Smooth muscle cell (in vitro differentiated cells): ENCODE measurements around the gene LYPD6B. TPM values are rescaled to one million over a fixed set of nuclear protein-coding genes. Genes with fewer than 3 reads are reported as not detected.
A peak's percentile ranks its signal among the peaks of the same experiment; 100 is the strongest.

Experiments used
- DNase-seq: peaks from one replicate; lab custom pipeline; 2025; ENCODE audit not compliant: unreplicated experiment; lab: John Stamatoyannopoulos, UW
- H2AFZ ChIP-seq: fragments of 200-600 bp; sonication (generic); 2 replicates; pipeline ENCODE4 v1.6.0; 2016; ENCODE audit warnings: antibody characterized with exemption, low read depth, mild to moderate bottlenecking
- H3F3A ChIP-seq: fragments of 200-600 bp; sonication (generic); 2 replicates; pipeline ENCODE4 v1.6.0; 2017; ENCODE audit warnings: antibody characterized with exemption, low read depth
- H3K27ac ChIP-seq: fragments of 200-600 bp; sonication (generic); 2 replicates; pipeline ENCODE4 v1.5.1; 2016; ENCODE audit warnings: low read depth, mild to moderate bottlenecking
- H3K27me3 ChIP-seq: fragments of 200-600 bp; sonication (generic); 2 replicates; pipeline ENCODE4 v1.6.1; 2016; ENCODE audit warnings: low read depth, mild to moderate bottlenecking
- H3K36me3 ChIP-seq: fragments of 200-600 bp; sonication (generic); 2 replicates; pipeline ENCODE4 v1.5.1; 2016; ENCODE audit warnings: low read depth
- H3K4me1 ChIP-seq: fragments of 200-600 bp; sonication (generic); 2 replicates; pipeline ENCODE4 v1.5.1; 2016; ENCODE audit warnings: low read depth
- H3K4me2 ChIP-seq: fragments of 200-600 bp; sonication (generic); 2 replicates; pipeline ENCODE4 v1.6.0; 2016; ENCODE audit warnings: mild to moderate bottlenecking
- H3K4me3 ChIP-seq: fragments of 200-600 bp; sonication (generic); 2 replicates; pipeline ENCODE4 v1.5.1; 2016; ENCODE audit warnings: mild to moderate bottlenecking
- H3K79me2 ChIP-seq: fragments of 200-600 bp; sonication (generic); 2 replicates; pipeline ENCODE4 v1.6.0; 2016; ENCODE audit warnings: low read depth, mild to moderate bottlenecking
- H3K9ac ChIP-seq: fragments of 200-600 bp; sonication (generic); 2 replicates; pipeline ENCODE4 v1.6.0; 2016; ENCODE audit warnings: low read depth
- H3K9me3 ChIP-seq: fragments of 200-600 bp; sonication (generic); replicated peaks from 2 replicates; pipeline ENCODE4 v1.5.1; 2016; ENCODE audit warnings: low read depth
- H4K20me1 ChIP-seq: fragments of 200-600 bp; sonication (generic); 2 replicates; pipeline ENCODE4 v1.6.0; 2016; ENCODE audit warnings: low read depth
- WGBS: methylation state at CpG from one replicate; pipeline ENCODE4 v1.1.7; 2016; ENCODE audit warnings: low lambda C conversion rate; 5-methylcytosine and 5-hydroxymethylcytosine counted together
- polyA plus RNA-seq: library from polyadenylated mRNA; unstranded; fragments of >200 nt; fragmentation: Nextera tagmentation; extraction: Ambion mirVana; gene quantifications from 2 replicates; pipeline ENCODE4 v1.2.1, GENCODE V29; 2016
- total RNA-seq: library from RNA; depleted of rRNA; stranded (reverse); fragments of >200 nt; gene quantifications from 2 replicates; pipeline ENCODE4 v1.2.3, GENCODE V29; 2014
- TF ChIP-seq, protein P1 (sequence below): fragments of 200-600 bp; sonication (generic); IDR thresholded peaks from 2 replicates; pipeline ENCODE4 v1.5.1; 2017; ENCODE audit warnings: borderline replicate concordance, mild to moderate bottlenecking, antibody characterized with exemption; ENCODE audit not compliant: insufficient read depth, poor library complexity, severe bottlenecking

LYPD6B gene
- total and polyA plus RNA-seq, 2 experiments from 2014 or later, result 4.9 to 10.6 TPM

DNA sequence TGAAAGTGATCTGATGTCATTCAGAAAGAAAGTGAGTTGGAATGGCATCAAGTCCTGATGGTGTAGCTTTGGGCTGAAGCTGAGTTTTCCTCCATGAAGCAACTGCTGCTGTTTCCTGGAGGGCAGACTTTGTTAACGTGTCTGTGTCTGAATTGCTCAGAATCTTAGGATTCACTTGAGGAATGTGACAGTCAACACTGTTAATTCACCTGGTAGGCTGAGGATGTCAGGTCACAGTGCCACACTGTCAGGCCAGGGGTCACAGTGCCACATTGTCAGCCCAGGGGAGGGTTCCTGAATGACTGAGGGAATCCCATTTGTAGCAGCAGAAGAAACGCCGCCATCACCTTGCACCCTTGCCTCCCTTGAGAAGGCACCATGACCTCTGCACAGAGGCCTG lies 39.4 kb downstream of the LYPD6B start:
- DNase-seq, result no peak
- Histone ChIP-seq H3K9me3 (no peaks in the 10 kb centered on the region), H3K4me3 (no peak overlapping the region), H3K27ac (no peak overlapping the region), H3K4me1 (peaks cover 46% of the 10 kb centered on the region), H3K79me2 (no peaks in the 10 kb centered on the region), H2AFZ (no peak overlapping the region), H3K27me3 (no peaks in the 10 kb centered on the region), H3K36me3 (no peaks in the 10 kb centered on the region), H4K20me1 (no peaks in the 10 kb centered on the region), H3K9ac (no peak overlapping the region), H3F3A (no peaks in the 10 kb centered on the region), H3K4me2 (peak overlapping the region; percentile 72)
- TF ChIP-seq, protein P1, sequence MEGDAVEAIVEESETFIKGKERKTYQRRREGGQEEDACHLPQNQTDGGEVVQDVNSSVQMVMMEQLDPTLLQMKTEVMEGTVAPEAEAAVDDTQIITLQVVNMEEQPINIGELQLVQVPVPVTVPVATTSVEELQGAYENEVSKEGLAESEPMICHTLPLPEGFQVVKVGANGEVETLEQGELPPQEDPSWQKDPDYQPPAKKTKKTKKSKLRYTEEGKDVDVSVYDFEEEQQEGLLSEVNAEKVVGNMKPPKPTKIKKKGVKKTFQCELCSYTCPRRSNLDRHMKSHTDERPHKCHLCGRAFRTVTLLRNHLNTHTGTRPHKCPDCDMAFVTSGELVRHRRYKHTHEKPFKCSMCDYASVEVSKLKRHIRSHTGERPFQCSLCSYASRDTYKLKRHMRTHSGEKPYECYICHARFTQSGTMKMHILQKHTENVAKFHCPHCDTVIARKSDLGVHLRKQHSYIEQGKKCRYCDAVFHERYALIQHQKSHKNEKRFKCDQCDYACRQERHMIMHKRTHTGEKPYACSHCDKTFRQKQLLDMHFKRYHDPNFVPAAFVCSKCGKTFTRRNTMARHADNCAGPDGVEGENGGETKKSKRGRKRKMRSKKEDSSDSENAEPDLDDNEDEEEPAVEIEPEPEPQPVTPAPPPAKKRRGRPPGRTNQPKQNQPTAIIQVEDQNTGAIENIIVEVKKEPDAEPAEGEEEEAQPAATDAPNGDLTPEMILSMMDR, result no peak
- 76% methylated on average over 3 of the region's 3 CpGs for whole genome bisulfite sequencing

- TF ChIP-seq, protein P1, result no peak
- WGBS, result 54% methylated on average over 3 of the region's 3 CpGs
- Histone ChIP-seq H3K27ac (no peak overlapping the region), H3K4me2 (no peak overlapping the region), H3K36me3 (no peaks in the 10 kb centered on the region), H3K27me3 (no peaks in the 10 kb centered on the region), H3K4me1 (peaks cover 50% of the 10 kb centered on the region), H3K9ac (no peak overlapping the region), H3K9me3 (no peaks in the 10 kb centered on the region), H3K79me2 (no peaks in the 10 kb centered on the region), H4K20me1 (no peaks in the 10 kb centered on the region), H3K4me3 (no peak overlapping the region), H3F3A (no peaks in the 10 kb centered on the region), H2AFZ (no peak overlapping the region)
- DNase-seq, result no peak
Observed at GRCh38 chr2:149080099-149080498, 41.6 kb downstream of the LYPD6B start.

- Histone ChIP-seq H3K4me1 (peaks cover 45% of the 10 kb centered on the region), H3K4me3 (no peak overlapping the region), H4K20me1 (no peaks in the 10 kb centered on the region), H3K9me3 (no peaks in the 10 kb centered on the region), H3F3A (no peaks in the 10 kb centered on the region), H2AFZ (no peak overlapping the region), H3K27me3 (no peaks in the 10 kb centered on the region), H3K27ac (peak overlapping the region; percentile 6), H3K4me2 (no peak overlapping the region), H3K9ac (no peak overlapping the region), H3K36me3 (no peaks in the 10 kb centered on the region), H3K79me2 (no peaks in the 10 kb centered on the region)
- 44% methylated on average over 1 of the region's 1 CpG for WGBS
- TF ChIP-seq, protein P1, result no peak
- DNase-seq, result no peak
Observed at GRCh38 chr2:149080971-149081370, 42.5 kb downstream of the LYPD6B start.

DNA sequence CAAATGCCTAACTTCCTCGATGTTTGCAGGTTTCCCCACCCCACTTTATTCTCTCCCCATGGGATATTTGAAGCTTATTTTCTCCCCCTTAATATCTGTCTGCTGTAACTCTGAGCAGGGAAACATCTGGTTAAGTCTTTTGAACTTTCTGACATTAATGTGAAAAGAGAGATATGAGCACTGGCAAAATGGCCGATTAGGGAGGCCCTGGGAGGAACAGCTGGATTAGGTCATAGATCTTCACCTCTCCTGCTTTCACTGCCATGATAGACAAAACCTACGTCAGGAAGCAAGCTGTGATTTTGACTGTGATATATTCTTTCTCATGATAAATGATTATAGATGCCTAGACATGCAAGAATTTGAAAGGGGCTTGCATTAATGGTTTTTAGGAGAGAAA lies 43.6 kb downstream of the LYPD6B start:
- Histone ChIP-seq H3F3A (no peaks in the 10 kb centered on the region), H3K4me1 (peaks cover 34% of the 10 kb centered on the region), H4K20me1 (no peaks in the 10 kb centered on the region), H3K27me3 (no peaks in the 10 kb centered on the region), H3K36me3 (no peaks in the 10 kb centered on the region), H3K4me3 (no peak overlapping the region), H3K4me2 (no peak overlapping the region), H3K9me3 (no peaks in the 10 kb centered on the region), H3K79me2 (no peaks in the 10 kb centered on the region), H3K9ac (no peak overlapping the region), H3K27ac (peak overlapping the region; percentile 34), H2AFZ (peak overlapping the region; percentile 36)
- TF ChIP-seq, protein P1, result no peak
- no peak for DNase-seq
- WGBS, result 17% methylated on average over 3 of the region's 3 CpGs
